Prostate gland (tissue), 2 donors: ENCODE measurements around the gene DST. TPM values are rescaled to one million over a fixed set of nuclear protein-coding genes. Genes with fewer than 3 reads are reported as not detected.

ENCODE experiments used
- DNase-seq: peaks from one replicate; pipeline ENCODE4 v3.0.0-alpha.2; 2019; ENCODE audit warnings: low spot score
- H3K27ac ChIP-seq, 2 donors: fragments of 200-600 bp; sonication (generic); 2 replicates each; pipeline ENCODE4 v1.5.1; 2017 to 2019
- H3K27me3 ChIP-seq: fragments of 200-600 bp; sonication (generic); replicated peaks from 2 replicates; pipeline ENCODE4 v1.5.1; 2019; ENCODE audit not compliant: insufficient read depth
- H3K36me3 ChIP-seq, 2 donors: fragments of 200-600 bp; sonication (generic); 1 replicate in 1 of 2; 2 replicates in 1 of 2; pipeline versions ENCODE4 v1.5.1 to v1.8.1; 2017 to 2019
- H3K4me1 ChIP-seq: fragments of 200-600 bp; sonication (generic); replicated peaks from 2 replicates; pipeline ENCODE4 v1.5.1; 2019
- H3K4me3 ChIP-seq, 2 donors: fragments of 200-600 bp; sonication (generic); 2 replicates each; pipeline ENCODE4 v1.5.1; 2017 to 2019
- H3K9me3 ChIP-seq: fragments of 200-600 bp; sonication (generic); 2 replicates; pipeline ENCODE4 v1.5.1; 2017
- POLR2A ChIP-seq: fragments of 450-650 bp; IDR thresholded peaks from one replicate; pipeline ENCODE4 v1.6.1; 2016; ENCODE audit warnings: antibody characterized with exemption, mild to moderate bottlenecking
- POLR2AphosphoS5 ChIP-seq: sonication (generic); formaldehyde crosslinking; IDR thresholded peaks from one replicate; pipeline ENCODE4 v1.6.1; 2017; ENCODE audit warnings: antibody characterized with exemption
- WGBS: methylation state at CpG from one replicate; pipeline ENCODE4 v1.1.5; 2018; 5-methylcytosine and 5-hydroxymethylcytosine counted together
- intact Hi-C: fragments of 100-400 bp; cut with DNase I; formaldehyde crosslinking; loops from one replicate; pipeline ENCODE4 v1.14.2; 2022
- total RNA-seq, 2 donors: library from RNA; depleted of rRNA; stranded (reverse); fragments of >200 nt; gene quantifications; one replicate each; pipeline ENCODE4 v1.1.0, GENCODE V29; 2016
- TF ChIP-seq, protein P1 (sequence below), 4 experiments: fragments of 200-600 bp in 2 of 4; fragments of 450-650 bp in 2 of 4; sonication (generic) in 2 of 4; IDR thresholded peaks; 1 replicate in 3 of 4; 2 replicates in 1 of 4; pipeline ENCODE4 v1.5.1; 2016 to 2019; ENCODE audit warnings: antibody characterized with exemption in 4 of 4, mild to moderate bottlenecking in 2 of 4, moderate library complexity in 2 of 4

Gene DST
- total RNA-seq, 2 donors from 2014 or later = 131 to 242 TPM

DNA sequence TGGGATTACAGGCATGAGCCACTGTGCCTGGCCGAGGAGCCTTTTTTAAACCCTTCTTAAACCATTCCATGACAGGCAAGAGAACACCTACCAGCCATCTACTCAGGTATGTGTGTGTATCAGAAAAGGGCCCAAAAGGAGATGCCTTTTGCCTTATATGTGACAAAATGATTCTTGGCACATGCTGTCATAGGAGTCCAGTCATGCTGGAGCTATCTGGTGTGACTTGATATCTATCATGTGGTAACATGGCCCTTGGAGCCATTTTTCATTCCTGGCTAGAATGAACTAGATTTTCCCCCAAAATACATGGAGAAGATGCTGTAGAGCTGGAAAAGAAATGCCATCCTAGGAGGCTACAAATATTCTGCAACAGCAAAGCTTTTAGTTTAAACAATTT is 129.1 kb downstream of the DST start:
- WGBS = 100% methylated on average over 1 of the region's 1 CpG
- H3K27ac ChIP-seq = peak overlapping the region in 1 of 2 donors; percentile 4
- TF ChIP-seq POLR2AphosphoS5 (no peak), POLR2A (no peak)
- TF ChIP-seq, protein P1, sequence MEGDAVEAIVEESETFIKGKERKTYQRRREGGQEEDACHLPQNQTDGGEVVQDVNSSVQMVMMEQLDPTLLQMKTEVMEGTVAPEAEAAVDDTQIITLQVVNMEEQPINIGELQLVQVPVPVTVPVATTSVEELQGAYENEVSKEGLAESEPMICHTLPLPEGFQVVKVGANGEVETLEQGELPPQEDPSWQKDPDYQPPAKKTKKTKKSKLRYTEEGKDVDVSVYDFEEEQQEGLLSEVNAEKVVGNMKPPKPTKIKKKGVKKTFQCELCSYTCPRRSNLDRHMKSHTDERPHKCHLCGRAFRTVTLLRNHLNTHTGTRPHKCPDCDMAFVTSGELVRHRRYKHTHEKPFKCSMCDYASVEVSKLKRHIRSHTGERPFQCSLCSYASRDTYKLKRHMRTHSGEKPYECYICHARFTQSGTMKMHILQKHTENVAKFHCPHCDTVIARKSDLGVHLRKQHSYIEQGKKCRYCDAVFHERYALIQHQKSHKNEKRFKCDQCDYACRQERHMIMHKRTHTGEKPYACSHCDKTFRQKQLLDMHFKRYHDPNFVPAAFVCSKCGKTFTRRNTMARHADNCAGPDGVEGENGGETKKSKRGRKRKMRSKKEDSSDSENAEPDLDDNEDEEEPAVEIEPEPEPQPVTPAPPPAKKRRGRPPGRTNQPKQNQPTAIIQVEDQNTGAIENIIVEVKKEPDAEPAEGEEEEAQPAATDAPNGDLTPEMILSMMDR (IDR thresholded peaks at IDR 0.05) = no peak
- no peaks in the 10 kb centered on the region for H3K4me1 ChIP-seq
- no peaks in the 10 kb centered on the region for H3K36me3 ChIP-seq
- no peak overlapping the region for H3K4me3 ChIP-seq
- no peak for DNase-seq
- H3K9me3 ChIP-seq = no peaks in the 10 kb centered on the region
- no peaks in the 10 kb centered on the region for H3K27me3 ChIP-seq
- intact Hi-C loops = no loop called here

DNA sequence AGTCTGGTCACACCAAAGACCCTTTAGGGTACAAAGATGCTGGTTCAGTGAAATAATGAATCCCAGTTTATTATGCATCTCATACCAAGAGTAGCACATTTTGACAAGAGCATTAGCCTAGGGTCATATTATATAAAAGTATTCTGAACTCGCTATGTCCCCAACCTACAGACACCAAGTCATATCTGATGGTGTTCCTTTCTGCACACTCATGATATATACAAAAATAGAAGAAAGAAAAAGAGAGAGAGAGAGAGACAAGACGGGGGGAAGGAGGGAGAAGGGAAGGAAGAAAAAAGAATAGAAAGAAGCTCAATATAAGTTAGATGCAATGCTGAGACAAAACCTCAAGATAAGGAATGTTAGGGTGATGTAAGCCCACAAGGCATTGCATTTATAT is 131.1 kb downstream of the DST start:
- no peak overlapping the region for H3K4me3 ChIP-seq
- no peaks in the 10 kb centered on the region for H3K9me3 ChIP-seq
- no peaks in the 10 kb centered on the region for H3K27me3 ChIP-seq
- DNase-seq = no peak
- WGBS = 83% methylated on average over 2 of the region's 2 CpGs
- TF ChIP-seq POLR2A (no peak), POLR2AphosphoS5 (no peak)
- TF ChIP-seq, protein P1 (IDR thresholded peaks at IDR 0.05) = no peak
- no peaks in the 10 kb centered on the region for H3K4me1 ChIP-seq
- H3K27ac ChIP-seq = no peak overlapping the region
- H3K36me3 ChIP-seq = no peaks in the 10 kb centered on the region
- intact Hi-C loops = no loop called here

DNA sequence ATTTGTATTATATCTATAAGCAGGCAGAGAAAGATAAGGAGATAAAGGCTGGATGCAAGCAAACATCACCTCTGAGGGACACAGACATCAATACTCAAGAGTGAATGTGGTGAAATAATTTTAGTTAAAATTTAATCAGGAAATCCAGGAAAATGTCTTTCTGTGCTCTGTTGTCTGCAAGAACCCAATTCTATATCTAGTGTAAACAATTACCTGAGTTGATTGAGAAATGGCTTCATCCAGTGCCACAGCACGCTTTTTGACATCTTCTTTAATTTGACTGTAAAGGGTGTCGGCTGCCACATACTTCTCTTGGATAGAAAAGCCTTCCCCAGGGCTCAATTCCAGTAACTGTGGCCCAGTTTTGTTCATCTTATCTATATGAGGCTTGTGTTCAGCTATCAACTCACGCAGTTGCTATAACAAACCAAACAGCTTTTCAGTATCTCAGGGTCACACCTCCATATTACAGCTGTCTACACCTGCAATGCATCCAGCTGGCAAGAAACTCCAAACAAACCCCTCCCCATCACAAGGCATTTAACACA is 131.6 kb downstream of the DST start:
- Histone ChIP-seq H3K4me3 (no peak overlapping the region), H3K9me3 (no peaks in the 10 kb centered on the region), H3K4me1 (no peaks in the 10 kb centered on the region), H3K27ac (no peak overlapping the region), H3K27me3 (no peaks in the 10 kb centered on the region), H3K36me3 (no peaks in the 10 kb centered on the region)
- no peak for DNase-seq
- TF ChIP-seq POLR2AphosphoS5 (no peak), POLR2A (no peak)
- TF ChIP-seq, protein P1 (IDR thresholded peaks at IDR 0.05) = no peak
- 54% methylated on average over 3 of the region's 3 CpGs for WGBS
- intact Hi-C loops = no loop called here

DNA sequence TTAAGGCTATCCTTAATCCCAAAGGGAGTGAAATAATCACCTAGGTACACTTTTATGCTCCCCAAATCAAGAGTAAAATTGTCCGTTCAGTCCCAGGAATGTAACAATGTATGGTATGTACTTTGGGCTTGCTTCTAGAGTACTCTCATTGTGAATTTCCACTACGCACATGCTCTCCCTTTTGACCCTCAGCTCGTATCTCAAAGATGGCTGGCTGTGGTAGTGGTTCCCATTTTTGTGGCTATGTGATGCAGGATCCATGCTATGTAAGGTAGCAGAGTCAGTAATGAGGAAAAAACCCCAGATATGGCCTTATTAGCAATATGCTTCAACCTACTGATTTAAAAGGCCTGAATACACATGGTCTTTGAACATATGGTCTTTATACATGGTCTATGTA is 133.7 kb downstream of the DST start:
- TF ChIP-seq POLR2AphosphoS5 (no peak), POLR2A (no peak)
- TF ChIP-seq, protein P1 (IDR thresholded peaks at IDR 0.05) = no peak
- intact Hi-C loops = no loop called here
- Histone ChIP-seq H3K9me3 (no peaks in the 10 kb centered on the region), H3K27ac (no peak overlapping the region), H3K4me3 (no peak overlapping the region), H3K36me3 (no peaks in the 10 kb centered on the region), H3K27me3 (no peaks in the 10 kb centered on the region), H3K4me1 (no peaks in the 10 kb centered on the region)
- no peak for DNase-seq
- 82% methylated on average over 3 of the region's 3 CpGs for WGBS

DNA sequence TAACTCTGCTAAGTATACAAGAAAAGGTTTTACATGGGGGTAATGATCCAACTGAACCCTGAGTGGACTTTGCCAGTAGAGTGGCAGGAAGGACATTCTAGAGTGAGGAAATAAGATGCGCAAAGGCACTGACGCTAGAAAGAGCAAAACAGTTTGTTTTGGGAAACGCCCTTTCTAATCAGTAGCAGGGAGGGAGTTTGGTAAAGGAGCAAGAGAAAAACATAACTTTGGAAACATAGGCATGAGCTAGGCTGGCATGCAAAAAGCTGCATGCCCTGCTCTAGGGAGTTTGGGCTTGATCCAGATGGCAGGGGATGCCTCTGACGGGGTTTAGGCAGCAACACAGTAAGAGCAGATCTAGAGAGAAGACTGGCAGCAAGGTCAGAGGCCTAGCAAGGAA is 135.2 kb downstream of the DST start:
- peak overlapping the region in 1 of 2 donors; percentile 9 for H3K27ac ChIP-seq
- H3K4me1 ChIP-seq = no peaks in the 10 kb centered on the region
- no peaks in the 10 kb centered on the region for H3K36me3 ChIP-seq
- 67% methylated on average over 4 of the region's 4 CpGs for WGBS
- H3K9me3 ChIP-seq = no peaks in the 10 kb centered on the region
- no peak for DNase-seq
- TF ChIP-seq, protein P1 (IDR thresholded peaks at IDR 0.05) = no peak
- intact Hi-C loops = no loop called here
- H3K27me3 ChIP-seq = no peaks in the 10 kb centered on the region
- no peak overlapping the region for H3K4me3 ChIP-seq
